Esophagus squamous epithelium (tissue), 5 donors: Measurements from ENCODE around the gene TMTC2. TPM values are rescaled to one million over a fixed set of nuclear protein-coding genes. Genes with fewer than 3 reads are reported as not detected.

Experiments
- DNase-seq: peaks from one replicate; lab custom pipeline; 2025; lab: John Stamatoyannopoulos, UW
- H3K27ac ChIP-seq, 4 donors: fragments of 200-600 bp; sonication (generic); one replicate each; pipeline ENCODE4 v1.5.1; 2016 to 2019; ENCODE audit warnings: mild to moderate bottlenecking in 1 of 4
- H3K27me3 ChIP-seq, 4 donors: fragments of 200-600 bp; sonication (generic); 1 replicate in 3 of 4; 2 replicates in 1 of 4; pipeline versions ENCODE4 v1.5.1 to v1.6.0; 2017 to 2021; ENCODE audit warnings: antibody characterized with exemption in 1 of 4
- H3K36me3 ChIP-seq, 3 donors: fragments of 200-600 bp; sonication (generic); one replicate each; pipeline ENCODE4 v1.5.1; 2016 to 2019
- H3K4me1 ChIP-seq, 3 donors: fragments of 200-600 bp; sonication (generic); one replicate each; pipeline ENCODE4 v1.5.1; 2017 to 2019
- H3K4me3 ChIP-seq, 4 donors: fragments of 200-600 bp; sonication (generic); 1 replicate in 3 of 4; 2 replicates in 1 of 4; pipeline ENCODE4 v1.5.1; 2016 to 2019; ENCODE audit warnings: mild to moderate bottlenecking in 2 of 4, moderate library complexity in 1 of 4
- H3K9me3 ChIP-seq, 3 donors: fragments of 200-600 bp; sonication (generic); one replicate each; pipeline ENCODE4 v1.5.1; 2016 to 2019
- POLR2A ChIP-seq, 4 donors: fragments of 450-650 bp; IDR thresholded peaks; one replicate each; pipeline ENCODE4 v1.6.1; 2017; ENCODE audit warnings: antibody characterized with exemption in 4 of 4, mild to moderate bottlenecking in 4 of 4, moderate library complexity in 3 of 4
- WGBS, 2 donors: methylation state at CpG; one replicate each; pipeline ENCODE4 v1.1.5; 2018; 5-methylcytosine and 5-hydroxymethylcytosine counted together
- intact Hi-C: fragments of 100-400 bp; cut with DNase I; formaldehyde crosslinking; loops from one replicate; pipeline ENCODE4 v1.15.0; 2022
- total RNA-seq, 4 donors: library from RNA; depleted of rRNA; stranded (reverse); fragments of >200 nt; gene quantifications; one replicate each; pipeline ENCODE4 v1.1.0, GENCODE V29; 2016
- TF ChIP-seq, protein P1 (sequence below), 6 experiments: fragments of 450-650 bp in 4 of 6; fragments of 200-600 bp in 2 of 6; sonication (generic) in 2 of 6; IDR thresholded peaks; one replicate each; pipeline ENCODE4 v1.5.1; 2016 to 2019; ENCODE audit warnings: antibody characterized with exemption in 6 of 6, mild to moderate bottlenecking in 4 of 6, moderate library complexity in 4 of 6
- donor health status: DM: yes; HTN: yes; CAD: no.

Gene TMTC2
- total RNA-seq, 4 donors from 2014 or later = 18.3 to 27.0 (median 21.8) TPM

GRCh38 chr12:83153177-83153576 lies 466.5 kb downstream of the TMTC2 start:
- no peaks in the 10 kb centered on the region for H3K9me3 ChIP-seq

DNA sequence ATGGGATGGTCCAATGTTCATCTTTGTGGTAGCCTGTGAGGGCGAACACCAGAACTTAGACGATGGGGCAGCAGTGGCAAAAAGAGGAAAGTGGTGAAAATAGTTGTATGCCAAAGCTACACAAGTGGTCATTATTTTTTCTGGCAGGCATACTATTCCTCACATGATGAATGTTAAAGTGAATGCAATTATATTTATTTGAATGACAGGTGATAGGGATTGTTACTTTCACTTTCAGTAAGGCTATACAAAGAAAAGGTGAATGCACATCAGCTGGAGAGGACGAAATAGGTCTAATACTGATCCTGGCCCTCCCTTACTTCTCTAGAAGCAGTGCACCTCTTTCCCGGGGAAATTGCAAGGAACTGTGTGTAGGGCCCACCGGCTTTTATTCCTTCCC lies 470.1 kb downstream of the TMTC2 start:
- WGBS, 2 donors = 80 to 81% methylated on average over 5 of the region's 5 CpGs
- H3K9me3 ChIP-seq = no peaks in the 10 kb centered on the region

More at GRCh38 chr12:83153177-83153576, 466.5 kb downstream of the TMTC2 start:
- no peaks in the 10 kb centered on the region for H3K27me3 ChIP-seq
- H3K36me3 ChIP-seq = no peaks in the 10 kb centered on the region
- no peaks in the 10 kb centered on the region for H3K4me1 ChIP-seq
- no peak overlapping the region for H3K27ac ChIP-seq
- H3K4me3 ChIP-seq = no peak overlapping the region
- TF ChIP-seq, protein P1, sequence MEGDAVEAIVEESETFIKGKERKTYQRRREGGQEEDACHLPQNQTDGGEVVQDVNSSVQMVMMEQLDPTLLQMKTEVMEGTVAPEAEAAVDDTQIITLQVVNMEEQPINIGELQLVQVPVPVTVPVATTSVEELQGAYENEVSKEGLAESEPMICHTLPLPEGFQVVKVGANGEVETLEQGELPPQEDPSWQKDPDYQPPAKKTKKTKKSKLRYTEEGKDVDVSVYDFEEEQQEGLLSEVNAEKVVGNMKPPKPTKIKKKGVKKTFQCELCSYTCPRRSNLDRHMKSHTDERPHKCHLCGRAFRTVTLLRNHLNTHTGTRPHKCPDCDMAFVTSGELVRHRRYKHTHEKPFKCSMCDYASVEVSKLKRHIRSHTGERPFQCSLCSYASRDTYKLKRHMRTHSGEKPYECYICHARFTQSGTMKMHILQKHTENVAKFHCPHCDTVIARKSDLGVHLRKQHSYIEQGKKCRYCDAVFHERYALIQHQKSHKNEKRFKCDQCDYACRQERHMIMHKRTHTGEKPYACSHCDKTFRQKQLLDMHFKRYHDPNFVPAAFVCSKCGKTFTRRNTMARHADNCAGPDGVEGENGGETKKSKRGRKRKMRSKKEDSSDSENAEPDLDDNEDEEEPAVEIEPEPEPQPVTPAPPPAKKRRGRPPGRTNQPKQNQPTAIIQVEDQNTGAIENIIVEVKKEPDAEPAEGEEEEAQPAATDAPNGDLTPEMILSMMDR (IDR thresholded peaks at IDR 0.05) = no peak
- no peak for TF ChIP-seq POLR2A (IDR thresholded peaks at IDR 0.05)
- DNase-seq = no peak
- intact Hi-C loops = no loop called here

DNA sequence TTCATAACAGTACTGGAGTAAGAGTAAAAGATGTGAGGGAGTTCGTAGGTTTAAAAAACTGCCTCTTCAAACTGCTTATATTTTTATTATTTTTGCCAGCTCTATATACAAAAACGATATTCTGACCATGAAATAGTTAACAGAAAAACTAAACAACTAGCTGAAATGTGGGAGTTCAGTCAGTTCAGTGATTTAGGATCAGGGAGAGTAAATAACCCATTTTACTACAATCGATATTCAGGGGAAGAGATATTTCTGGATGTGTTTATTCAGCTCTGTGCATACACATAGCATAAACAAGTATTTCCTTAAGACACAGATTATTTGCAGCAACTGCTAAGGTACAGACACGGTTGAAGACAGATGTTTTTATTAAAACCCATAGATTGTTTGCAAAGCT lies 470.9 kb downstream of the TMTC2 start:
- no peak overlapping the region for H3K27ac ChIP-seq
- H3K27me3 ChIP-seq = no peaks in the 10 kb centered on the region
- no peaks in the 10 kb centered on the region for H3K36me3 ChIP-seq
- intact Hi-C loops = no loop called here
- TF ChIP-seq, protein P1 (IDR thresholded peaks at IDR 0.05) = no peak
- TF ChIP-seq POLR2A (IDR thresholded peaks at IDR 0.05) = no peak
- H3K4me1 ChIP-seq = no peaks in the 10 kb centered on the region
- H3K9me3 ChIP-seq = no peaks in the 10 kb centered on the region
- no peak for DNase-seq
- 58 to 61% methylated on average over 4 of the region's 4 CpGs for WGBS, 2 donors
- no peak overlapping the region for H3K4me3 ChIP-seq

More for the DNA sequence above, 470.1 kb downstream of the TMTC2 start:
- no peak for TF ChIP-seq POLR2A (IDR thresholded peaks at IDR 0.05)
- TF ChIP-seq, protein P1 (IDR thresholded peaks at IDR 0.05) = no peak
- intact Hi-C loops = no loop called here
- DNase-seq = no peak
- H3K4me1 ChIP-seq = no peaks in the 10 kb centered on the region
- no peaks in the 10 kb centered on the region for H3K27me3 ChIP-seq
- no peak overlapping the region for H3K4me3 ChIP-seq
- H3K36me3 ChIP-seq = no peaks in the 10 kb centered on the region
- H3K27ac ChIP-seq = no peak overlapping the region

DNA sequence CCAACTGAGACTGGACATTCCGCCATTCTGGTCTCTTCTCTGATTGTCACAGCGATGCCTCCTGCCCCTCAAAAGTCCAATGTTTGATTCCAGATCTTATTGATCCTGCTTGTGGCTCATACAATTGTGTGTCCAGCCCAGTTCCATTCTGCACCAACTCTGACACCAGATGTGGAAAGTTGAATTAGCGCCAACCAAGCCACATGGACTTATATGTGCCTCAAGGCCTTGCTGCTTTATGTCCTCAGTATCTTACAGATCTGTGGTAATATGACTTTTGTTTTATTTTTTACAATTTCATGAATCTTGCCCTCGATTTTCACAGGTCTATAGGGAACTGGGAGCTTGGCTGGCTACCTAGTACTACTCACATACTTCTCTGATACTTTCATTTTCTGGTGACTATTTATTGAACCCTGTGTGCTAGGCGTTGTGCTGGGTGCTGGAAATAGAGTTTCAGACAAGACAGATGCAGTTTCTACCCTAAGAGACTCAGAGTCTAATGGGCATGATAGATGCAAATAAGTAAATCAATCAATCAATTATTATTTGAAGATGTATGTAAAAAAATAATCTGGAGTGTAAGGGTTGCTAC lies 472.0 kb downstream of the TMTC2 start:
- Histone ChIP-seq H3K4me1 (no peaks in the 10 kb centered on the region), H3K27me3 (no peaks in the 10 kb centered on the region), H3K36me3 (no peaks in the 10 kb centered on the region), H3K4me3 (no peak overlapping the region), H3K27ac (no peak overlapping the region), H3K9me3 (no peaks in the 10 kb centered on the region)
- no peak for DNase-seq
- intact Hi-C loops = no loop called here
- TF ChIP-seq POLR2A (IDR thresholded peaks at IDR 0.05) = no peak
- TF ChIP-seq, protein P1 (IDR thresholded peaks at IDR 0.05) = no peak
- 81 to 88% methylated on average over 4 to 5 of the region's 5 CpGs for whole genome bisulfite sequencing, 2 donors

DNA sequence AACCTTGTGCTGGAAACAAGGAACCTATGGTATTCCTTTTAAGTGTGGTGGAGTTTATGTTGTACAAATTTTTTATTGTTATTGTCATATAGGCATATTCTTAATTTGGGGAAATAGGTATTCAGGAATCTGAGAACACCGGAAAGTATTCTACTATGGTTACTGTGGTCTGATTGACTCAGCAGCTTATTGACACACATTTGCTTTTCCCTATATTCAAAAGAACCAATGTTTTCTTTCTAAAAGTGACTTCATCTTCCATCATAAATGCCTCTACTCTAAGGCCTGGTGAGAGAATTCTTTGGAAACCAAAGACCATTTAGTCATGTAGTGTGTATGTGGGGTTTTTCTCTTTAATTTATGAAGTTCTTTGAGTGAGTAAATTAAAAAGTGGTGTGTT lies 474.8 kb downstream of the TMTC2 start:
- intact Hi-C loops = no loop called here
- 81 to 87% methylated on average over 1 of the region's 1 CpG for WGBS, 2 donors
- Histone ChIP-seq H3K36me3 (no peaks in the 10 kb centered on the region), H3K9me3 (no peaks in the 10 kb centered on the region), H3K4me3 (no peak overlapping the region), H3K4me1 (no peaks in the 10 kb centered on the region), H3K27ac (no peak overlapping the region), H3K27me3 (no peaks in the 10 kb centered on the region)
- TF ChIP-seq, protein P1 (IDR thresholded peaks at IDR 0.05) = no peak
- TF ChIP-seq POLR2A (IDR thresholded peaks at IDR 0.05) = no peak
- no peak for DNase-seq
